HepG2 (cell line): Measurements from ENCODE around the gene CYBB. TPM values are rescaled to one million over a fixed set of nuclear protein-coding genes. Genes with fewer than 3 reads are reported as not detected.

Source experiments
- ATAC-seq: fragments of 200-7000 bp; cut with Tn5 transposase; 3 replicates; pipeline ENCODE4 v1.9.1; 2020; ENCODE audit warnings: mild to moderate bottlenecking, moderate library complexity
- BruUV-seq: library from RNA; stranded (reverse); fragments of 400-500 nt; replicated peaks from 2 replicates; lab custom pipeline; 2021; lab: Mats Ljungman, UMichigan
- CTCF ChIA-PET: fragments of 300-600 bp; formaldehyde crosslinking; extraction: SDS; loops from one replicate; lab custom pipeline; 2021; ENCODE audit warnings: low total read pairs, inconsistent platforms, low intra/inter-chr PET ratio; lab: Yijun Ruan, JAX
- POLR2A ChIA-PET: fragments of 350-600 bp; sonication (Branson Sonifier 250); formaldehyde crosslinking; loops from one replicate; lab custom pipeline; 2020; ENCODE audit warnings: antibody characterized with exemption, inconsistent platforms; lab: Yijun Ruan, JAX
- DNase-seq: peaks from one replicate; pipeline ENCODE4 v3.0.0-alpha.2; 2015; ENCODE audit warnings: low spot score
- FAIRE-seq: peaks from 3 replicates; lab custom pipeline; 2011; peaks lifted over from hg19 to GRCh38; lab: Jason Lieb, UNC
- H2AFZ ChIP-seq: one replicate; pipeline ENCODE4 v1.6.1; 2011; ENCODE audit warnings: low read length, inconsistent platforms
- H3K27ac ChIP-seq: fragments of 300-600 bp; 3 replicates; pipeline ENCODE4 v1.8.0; 2011; ENCODE audit warnings: mixed run types, mild to moderate bottlenecking, mixed read lengths, low read length, inconsistent platforms; ENCODE audit not compliant: insufficient read depth; ENCODE audit errors: extremely low read length
- H3K27me3 ChIP-seq, 2 experiments: fragments of 200-600 bp in 1 of 2; 2 replicates in 1 of 2; 3 replicates in 1 of 2; pipeline versions ENCODE4 v1.6.0 to v1.8.0; 2011; ENCODE audit warnings: low read length in 2 of 2, mild to moderate bottlenecking in 2 of 2, moderate library complexity in 2 of 2, inconsistent platforms in 1 of 2; ENCODE audit not compliant: insufficient read depth in 2 of 2, control insufficient read depth in 1 of 2
- H3K36me3 ChIP-seq, 2 experiments: fragments of 200-600 bp in 1 of 2; replicated peaks in 1 of 2; 2 replicates in 1 of 2; 3 replicates in 1 of 2; pipeline versions ENCODE4 v1.5.1 to v1.8.0; 2011; ENCODE audit warnings: low read length in 2 of 2, inconsistent platforms in 1 of 2; ENCODE audit not compliant: insufficient read depth in 2 of 2, control insufficient read depth in 1 of 2
- H3K4me1 ChIP-seq: 2 replicates; pipeline ENCODE4 v1.5.1; 2012; ENCODE audit warnings: low read length, inconsistent platforms; ENCODE audit not compliant: insufficient read depth
- H3K4me2 ChIP-seq: 2 replicates; pipeline ENCODE4 v1.6.0; 2011; ENCODE audit warnings: low read depth, low read length, inconsistent platforms
- H3K4me3 ChIP-seq, 3 experiments: fragments of 200-600 bp in 1 of 3; sonication (generic), shearing (Covaris generic) in 1 of 3; replicated peaks in 1 of 3; 2 replicates each; pipeline ENCODE4 v1.5.1; 2011 to 2016; ENCODE audit warnings: low read length in 3 of 3, inconsistent platforms in 2 of 3, low read depth in 2 of 3, mild to moderate bottlenecking in 2 of 3, control low read depth in 1 of 3, mixed read lengths in 1 of 3; ENCODE audit not compliant: insufficient read depth in 1 of 3
- H3K79me2 ChIP-seq: one replicate; pipeline ENCODE4 v1.6.1; 2011; ENCODE audit warnings: low read length, inconsistent platforms; ENCODE audit not compliant: insufficient read depth
- H3K9ac ChIP-seq: 2 replicates; pipeline ENCODE4 v1.6.0; 2011; ENCODE audit warnings: mild to moderate bottlenecking, low read depth, low read length, inconsistent platforms; ENCODE audit not compliant: insufficient read depth
- H3K9me3 ChIP-seq: 2 replicates; pipeline ENCODE4 v1.5.1; 2012; ENCODE audit warnings: mild to moderate bottlenecking, low read length
- H4K20me1 ChIP-seq: 2 replicates; pipeline ENCODE4 v1.6.0; 2011; ENCODE audit warnings: inconsistent platforms, mild to moderate bottlenecking, low read length, moderate library complexity; ENCODE audit not compliant: insufficient read depth
- GPN1 ChIP-seq: sonication (generic); formaldehyde crosslinking; IDR thresholded peaks from 2 replicates; pipeline ENCODE4 v1.5.1; 2020; ENCODE audit warnings: missing genetic modification reagents, borderline replicate concordance
- HMG20A ChIP-seq: IDR thresholded peaks from 2 replicates; pipeline ENCODE4 v1.6.1; 2016; ENCODE audit warnings: borderline replicate concordance
- HOXA9 ChIP-seq: sonication (generic); formaldehyde crosslinking; IDR thresholded peaks from 2 replicates; pipeline ENCODE4 v1.8.1; 2022; ENCODE audit warnings: missing genetic modification reagents, mild to moderate bottlenecking, moderate library complexity, borderline replicate concordance
- RFX3 ChIP-seq: IDR thresholded peaks from 2 replicates; pipeline ENCODE4 v1.6.1; 2016; ENCODE audit warnings: missing biosample characterization, missing genetic modification reagents
- TAF15 ChIP-seq: fragments of 200-400 bp; formaldehyde crosslinking; IDR thresholded peaks from one replicate; pipeline ENCODE4 v1.6.1; 2018; ENCODE audit warnings: mild to moderate bottlenecking, low read depth, low read length; ENCODE audit not compliant: poor library complexity, severe bottlenecking
- TCF7L2 ChIP-seq: IDR thresholded peaks from 2 replicates; pipeline ENCODE4 v1.6.1; 2011; ENCODE audit warnings: mild to moderate bottlenecking, low read depth, low read length, moderate library complexity
- WGBS: methylation state at CpG from one replicate; pipeline ENCODE4 v1.1.6; 2017; ENCODE audit warnings: low lambda C conversion rate; 5-methylcytosine and 5-hydroxymethylcytosine counted together
- in situ Hi-C: cut with HindIII; loops from 2 replicates; pipeline ENCODE4 v1.10.0; 2017; ENCODE audit warnings: low pct_unique_long_range_greater_than_20kb; ENCODE audit not compliant: extremely low pct_ligation_motif_present
- intact Hi-C: fragments of 100-400 bp; cut with micrococcal nuclease; formaldehyde crosslinking; loops from one replicate; pipeline ENCODE4 v1.10.0; 2022; ENCODE audit not compliant: unreplicated experiment
- polyA plus RNA-seq, 8 experiments: library from polyadenylated mRNA; depleted of rRNA in 3 of 8; stranded (reverse) in 7 of 8; unstranded in 1 of 8; fragments of >200 nt; fragmentation: Illumina TruSeq in 4 of 8; extraction: Trizol in 4 of 8; gene quantifications; 2 replicates each; pipeline versions ENCODE4 v1.2.1 to v1.2.3, GENCODE V29; 2011 to 2016; ENCODE audit warnings: low read depth in 4 of 8, missing spikeins in 1 of 8, mixed read lengths in 1 of 8; ENCODE audit not compliant: insufficient read depth in 1 of 8
- total RNA-seq, 5 experiments: library from RNA; depleted of rRNA; stranded (reverse); fragments of >200 nt; fragmentation: Illumina TruSeq; extraction: Trizol; gene quantifications; 2 replicates each; pipeline ENCODE4 v1.2.3, GENCODE V29; 2016; ENCODE audit warnings: low read depth in 1 of 5
- TF ChIP-seq, protein P1 (sequence below): sonication (generic); formaldehyde crosslinking; IDR thresholded peaks from 2 replicates; pipeline ENCODE4 v1.8.0; 2022; ENCODE audit warnings: mild to moderate bottlenecking, missing genetic modification reagents, moderate library complexity
- TF ChIP-seq, protein P2 (sequence below): sonication (generic); formaldehyde crosslinking; IDR thresholded peaks from 2 replicates; pipeline ENCODE4 v1.4.0; 2020; ENCODE audit warnings: missing genetic modification reagents

CYBB gene
- total and polyA plus RNA-seq, 2 of the 13 experiments (the other 11 are each of a cell fraction or from before 2014, with no cell fraction given), result not detected

DNA sequence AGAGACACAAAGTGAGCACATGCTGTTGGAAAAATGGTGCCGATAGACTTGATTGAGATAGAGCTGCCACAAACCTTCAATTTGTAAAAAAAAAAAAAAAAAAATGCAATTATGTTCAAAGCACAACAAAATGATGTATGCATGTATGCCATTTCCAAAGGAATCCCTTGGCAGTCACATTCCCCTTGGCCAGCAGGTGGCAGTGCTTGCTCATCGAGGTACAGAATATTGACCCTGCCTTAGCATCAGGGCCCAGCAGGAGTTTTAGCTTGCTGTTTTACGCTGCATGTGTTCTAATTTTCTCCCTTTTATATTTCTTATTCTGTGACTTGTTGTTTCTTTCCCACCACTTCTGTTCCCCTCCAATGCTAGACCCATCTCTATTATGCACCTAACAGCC lies 34.5 kb upstream of the CYBB start (continued):
- TF ChIP-seq GPN1 (CRISPR knock-in tag), result no peak

DNA sequence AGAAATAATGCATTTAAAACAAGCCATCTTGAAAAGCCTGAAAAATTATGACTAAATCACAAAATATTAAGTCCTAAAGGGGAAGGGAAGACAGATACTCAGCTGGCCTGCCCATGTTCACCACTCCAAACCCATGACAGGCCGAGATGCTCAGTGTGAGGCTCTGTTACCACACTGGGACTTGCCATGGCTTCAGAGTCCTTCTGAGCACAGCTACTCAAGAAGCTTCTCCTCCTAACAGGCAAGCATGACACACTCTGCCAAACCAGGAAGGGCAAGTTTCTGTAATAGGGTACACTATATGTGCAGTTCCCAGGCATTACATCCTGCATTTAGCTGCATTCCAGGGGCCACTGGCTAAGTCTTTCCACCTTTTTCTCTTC lies 34.0 kb upstream of the CYBB start:
- ChIA-PET CTCF (interaction anchor here (1.3 to 1.7 kb wide), 2 partner anchors 79 to 429 kb away, joined by 4 to 11 read pairs; no protein-coding TSS in a partner anchor), POLR2A (no interaction called here)
- Histone ChIP-seq H3K27me3 (no peaks in the 10 kb centered on the region), H3K27ac (no peak overlapping the region), H2AFZ (no peak overlapping the region), H3K9ac (no peak overlapping the region), H3K79me2 (no peaks in the 10 kb centered on the region), H3K4me3 (no peak overlapping the region), H3K4me1 (no peaks in the 10 kb centered on the region), H3K36me3 (no peaks in the 10 kb centered on the region), H3K9me3 (no peaks in the 10 kb centered on the region), H4K20me1 (no peaks in the 10 kb centered on the region), H3K4me2 (no peak overlapping the region)
- ATAC-seq (no peak), FAIRE-seq (no peak), DNase-seq (no peak)
- intact Hi-C loops, result loop anchor here (1.0 to 10.0 kb wide), 2 partner anchors 79 to 179 kb away; no protein-coding TSS in a partner anchor
- no TSS peak for BruUV-seq
- no CpG with 5 or more reads among the region's 1 CpG for WGBS
- in situ Hi-C loops, result loop anchor here (10.0 kb wide), 1 partner anchor 429 kb away; no protein-coding TSS in a partner anchor
- no peak for TF ChIP-seq HOXA9 (CRISPR knock-in tag)

DNA sequence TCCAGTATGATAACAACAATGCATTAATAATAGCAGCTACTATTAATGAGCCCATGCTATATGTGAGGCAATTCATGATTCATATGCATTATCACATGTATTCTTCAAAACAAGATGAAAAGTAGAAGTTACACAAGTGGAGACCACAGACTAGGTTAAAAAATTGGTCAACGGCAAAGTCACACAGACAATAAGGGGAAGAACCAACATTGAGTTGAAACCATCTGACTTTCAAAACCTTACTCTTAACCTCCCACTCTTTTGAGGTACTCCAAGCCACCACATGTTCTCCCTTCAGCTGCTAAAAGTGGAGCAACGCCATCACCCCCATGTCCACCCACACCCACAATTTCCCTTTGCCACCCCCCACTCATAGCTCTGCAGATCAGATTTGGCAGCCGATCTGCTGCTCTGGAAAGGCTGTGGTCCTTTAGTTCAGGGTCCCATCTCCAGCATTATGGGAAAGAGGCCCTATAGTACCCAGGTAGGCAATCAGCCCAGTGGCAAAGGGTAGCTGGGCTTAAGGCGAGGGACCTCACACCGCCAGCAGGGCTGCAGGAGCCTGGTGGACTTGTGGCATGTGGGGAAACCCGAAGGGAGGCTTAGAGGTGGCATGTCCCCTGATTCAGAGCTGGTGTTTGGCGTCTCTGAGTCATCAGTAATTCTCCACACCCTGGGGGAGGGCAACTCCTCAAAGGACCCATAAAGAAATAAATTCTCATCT lies 33.5 kb upstream of the CYBB start:
- no peak overlapping the region for H2AFZ ChIP-seq
- FAIRE-seq (no peak), DNase-seq (no peak), ATAC-seq (no peak)
- CTCF ChIA-PET, result interaction anchor here (1.3 to 1.7 kb wide), 2 partner anchors 79 to 428 kb away, joined by 4 to 11 read pairs; no protein-coding TSS in a partner anchor
- intact Hi-C loops, result loop anchor here (10.0 kb wide), 1 partner anchor 178 kb away; no protein-coding TSS in a partner anchor
- no peaks in the 10 kb centered on the region for H4K20me1 ChIP-seq
- no peak overlapping the region for H3K4me3 ChIP-seq
- no peaks in the 10 kb centered on the region for H3K27me3 ChIP-seq
- H3K79me2 ChIP-seq, result no peaks in the 10 kb centered on the region
- H3K36me3 ChIP-seq, result no peaks in the 10 kb centered on the region
- no TSS peak for BruUV-seq
- no peak overlapping the region for H3K4me2 ChIP-seq
- no peak overlapping the region for H3K9ac ChIP-seq
- H3K9me3 ChIP-seq, result no peaks in the 10 kb centered on the region
- H3K4me1 ChIP-seq, result no peaks in the 10 kb centered on the region
- no peak overlapping the region for H3K27ac ChIP-seq
- WGBS, result 13% methylated on average over 6 of the region's 7 CpGs
- POLR2A ChIA-PET, result no interaction called here
- in situ Hi-C loops, result loop anchor here (10.0 kb wide), 1 partner anchor 428 kb away; no protein-coding TSS in a partner anchor
- TF ChIP-seq, protein P1, sequence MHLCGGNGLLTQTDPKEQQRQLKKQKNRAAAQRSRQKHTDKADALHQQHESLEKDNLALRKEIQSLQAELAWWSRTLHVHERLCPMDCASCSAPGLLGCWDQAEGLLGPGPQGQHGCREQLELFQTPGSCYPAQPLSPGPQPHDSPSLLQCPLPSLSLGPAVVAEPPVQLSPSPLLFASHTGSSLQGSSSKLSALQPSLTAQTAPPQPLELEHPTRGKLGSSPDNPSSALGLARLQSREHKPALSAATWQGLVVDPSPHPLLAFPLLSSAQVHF (CRISPR knock-in tag), result no peak
- TF ChIP-seq TCF7L2 (no peak), TAF15 (no peak), HMG20A (CRISPR knock-in tag) (no peak), RFX3 (CRISPR knock-in tag) (no peak)
- TF ChIP-seq, protein P2, sequence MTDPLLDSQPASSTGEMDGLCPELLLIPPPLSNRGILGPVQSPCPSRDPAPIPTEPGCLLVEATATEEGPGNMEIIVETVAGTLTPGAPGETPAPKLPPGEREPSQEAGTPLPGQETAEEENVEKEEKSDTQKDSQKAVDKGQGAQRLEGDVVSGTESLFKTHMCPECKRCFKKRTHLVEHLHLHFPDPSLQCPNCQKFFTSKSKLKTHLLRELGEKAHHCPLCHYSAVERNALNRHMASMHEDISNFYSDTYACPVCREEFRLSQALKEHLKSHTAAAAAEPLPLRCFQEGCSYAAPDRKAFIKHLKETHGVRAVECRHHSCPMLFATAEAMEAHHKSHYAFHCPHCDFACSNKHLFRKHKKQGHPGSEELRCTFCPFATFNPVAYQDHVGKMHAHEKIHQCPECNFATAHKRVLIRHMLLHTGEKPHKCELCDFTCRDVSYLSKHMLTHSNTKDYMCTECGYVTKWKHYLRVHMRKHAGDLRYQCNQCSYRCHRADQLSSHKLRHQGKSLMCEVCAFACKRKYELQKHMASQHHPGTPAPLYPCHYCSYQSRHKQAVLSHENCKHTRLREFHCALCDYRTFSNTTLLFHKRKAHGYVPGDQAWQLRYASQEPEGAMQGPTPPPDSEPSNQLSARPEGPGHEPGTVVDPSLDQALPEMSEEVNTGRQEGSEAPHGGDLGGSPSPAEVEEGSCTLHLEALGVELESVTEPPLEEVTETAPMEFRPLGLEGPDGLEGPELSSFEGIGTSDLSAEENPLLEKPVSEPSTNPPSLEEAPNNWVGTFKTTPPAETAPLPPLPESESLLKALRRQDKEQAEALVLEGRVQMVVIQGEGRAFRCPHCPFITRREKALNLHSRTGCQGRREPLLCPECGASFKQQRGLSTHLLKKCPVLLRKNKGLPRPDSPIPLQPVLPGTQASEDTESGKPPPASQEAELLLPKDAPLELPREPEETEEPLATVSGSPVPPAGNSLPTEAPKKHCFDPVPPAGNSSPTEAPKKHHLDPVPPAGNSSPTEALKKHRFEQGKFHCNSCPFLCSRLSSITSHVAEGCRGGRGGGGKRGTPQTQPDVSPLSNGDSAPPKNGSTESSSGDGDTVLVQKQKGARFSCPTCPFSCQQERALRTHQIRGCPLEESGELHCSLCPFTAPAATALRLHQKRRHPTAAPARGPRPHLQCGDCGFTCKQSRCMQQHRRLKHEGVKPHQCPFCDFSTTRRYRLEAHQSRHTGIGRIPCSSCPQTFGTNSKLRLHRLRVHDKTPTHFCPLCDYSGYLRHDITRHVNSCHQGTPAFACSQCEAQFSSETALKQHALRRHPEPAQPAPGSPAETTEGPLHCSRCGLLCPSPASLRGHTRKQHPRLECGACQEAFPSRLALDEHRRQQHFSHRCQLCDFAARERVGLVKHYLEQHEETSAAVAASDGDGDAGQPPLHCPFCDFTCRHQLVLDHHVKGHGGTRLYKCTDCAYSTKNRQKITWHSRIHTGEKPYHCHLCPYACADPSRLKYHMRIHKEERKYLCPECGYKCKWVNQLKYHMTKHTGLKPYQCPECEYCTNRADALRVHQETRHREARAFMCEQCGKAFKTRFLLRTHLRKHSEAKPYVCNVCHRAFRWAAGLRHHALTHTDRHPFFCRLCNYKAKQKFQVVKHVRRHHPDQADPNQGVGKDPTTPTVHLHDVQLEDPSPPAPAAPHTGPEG (CRISPR knock-in tag), result no peak
